TTC549 (cell line): ENCODE measurements around the gene PNO1.
A peak's percentile ranks its signal among the peaks of the same experiment; 100 is the strongest.
"Not testable (repeated sequence)": the region's sequence is repeated elsewhere in the genome, so short reads cannot be mapped to it uniquely, and the experiment has no call there.

ENCODE experiments used
- FAIRE-seq: peaks from 2 replicates; lab custom pipeline; 2012; peaks lifted over from hg19 to GRCh38; lab: Jason Lieb, UNC

The PNO1 gene

GRCh38 chr2:68157002-68157401 is 686 bp upstream of the PNO1 start:
- no peak for FAIRE-seq

- no peak for FAIRE-seq
These were observed 403 bp downstream of the PNO1 start for GRCh38 chr2:68158134-68158447.

- FAIRE-seq: no peak
These were observed 6.0 kb downstream of the PNO1 start for GRCh38 chr2:68163641-68164040.

GRCh38 chr2:68167186-68167585 is 9.5 kb downstream of the PNO1 start:
- FAIRE-seq: no peak

GRCh38 chr2:68169308-68169707 is 11.6 kb downstream of the PNO1 start:
- no peak for FAIRE-seq

- FAIRE-seq: no peak
These were observed 13.5 kb downstream of the PNO1 start for GRCh38 chr2:68171146-68171545.

GRCh38 chr2:68171684-68172083 is 14.0 kb downstream of the PNO1 start:
- no peak for FAIRE-seq

GRCh38 chr2:68172521-68172920 is 14.8 kb downstream of the PNO1 start:
- FAIRE-seq: no peak

GRCh38 chr2:68172990-68173700 is 15.5 kb downstream of the PNO1 start:
- no peak for FAIRE-seq

- FAIRE-seq: not testable (repeated sequence)
These were observed 17.5 kb downstream of the PNO1 start for GRCh38 chr2:68175210-68175609.

GRCh38 chr2:68176657-68177056 is 19.0 kb downstream of the PNO1 start:
- no peak for FAIRE-seq

- no peak for FAIRE-seq
These were observed 19.9 kb downstream of the PNO1 start for GRCh38 chr2:68177541-68177940.

GRCh38 chr2:68178432-68178831 is 20.7 kb downstream of the PNO1 start:
- no peak for FAIRE-seq

- no peak for FAIRE-seq
These were observed 21.4 kb downstream of the PNO1 start for GRCh38 chr2:68178954-68179627.

- no peak for FAIRE-seq
These were observed 25.2 kb downstream of the PNO1 start for GRCh38 chr2:68182902-68183301.

- FAIRE-seq: no peak
These were observed 28.0 kb downstream of the PNO1 start for GRCh38 chr2:68185541-68186164.

- no peak for FAIRE-seq
These were observed 29.6 kb downstream of the PNO1 start for GRCh38 chr2:68187329-68187728.

- no peak for FAIRE-seq
These were observed 31.1 kb downstream of the PNO1 start for GRCh38 chr2:68188831-68189230.

- FAIRE-seq: no peak
These were observed 32.5 kb downstream of the PNO1 start for GRCh38 chr2:68189991-68190784.

- no peak for FAIRE-seq
These were observed 33.5 kb downstream of the PNO1 start for GRCh38 chr2:68190991-68191731.

- FAIRE-seq: no peak
These were observed 35.5 kb downstream of the PNO1 start for GRCh38 chr2:68193144-68193543.

GRCh38 chr2:68193787-68194372 is 36.2 kb downstream of the PNO1 start:
- peak; percentile 25 for FAIRE-seq
